A549 treated with Hydrocortisone at 1 μM for 4 hours (cell line): Measurements from ENCODE around the gene CCDC144A. TPM values are rescaled to one million over a fixed set of nuclear protein-coding genes. Genes with fewer than 3 reads are reported as not detected.

ENCODE experiments used
- total RNA-seq: library from RNA; stranded (reverse); fragments of 200-300 nt; extraction: Qiagen RNA extraction; gene quantifications from 5 replicates; pipeline ENCODE4 v1.2.3, GENCODE V29; 2022

Gene CCDC144A
- total RNA-seq = 0.69 to 1.4 TPM (median 1.2 TPM) in 5 replicates

DNA sequence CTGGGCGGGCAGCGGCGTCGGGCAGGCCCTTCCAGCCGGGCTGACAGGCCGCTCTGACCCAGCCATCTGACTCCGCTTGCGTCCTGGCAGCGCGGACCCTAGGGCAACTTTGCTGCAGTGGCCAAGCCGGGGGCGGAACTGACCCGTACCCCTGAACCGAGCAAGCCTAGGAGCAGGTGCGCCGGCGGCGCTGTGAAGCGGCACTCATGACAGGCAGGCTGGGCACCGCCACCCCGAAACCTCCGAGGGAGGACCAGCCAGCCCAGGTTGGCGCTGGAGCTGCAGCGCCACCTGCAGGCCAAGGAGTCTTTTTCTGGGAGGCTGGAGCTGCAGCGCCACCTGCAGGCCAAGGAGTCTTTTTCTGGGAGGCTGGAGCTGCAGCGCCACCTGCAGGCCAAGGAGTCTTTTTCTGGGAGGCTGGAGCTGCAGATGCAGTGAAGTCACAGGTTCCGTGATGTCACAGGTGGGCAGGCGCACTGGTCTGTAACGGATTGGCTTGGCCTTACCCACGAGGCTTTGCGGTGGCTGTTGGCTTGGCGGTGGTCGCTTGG is at the start of gene CCDC144A:
TSS of gene CCDC144A (plus strand) at position 511 of the 551 bp plus-strand sequence. CDS start 160 bp downstream, outside the sequence.

GRCh38 chr17:16653367-16654041 is 36.5 kb upstream of the CCDC144A start, which contains the start of gene ZNF624:
Gene ZNF624, minus strand, starts transcription at chr17:16653850.

Other genes starting within 250 kb of the CCDC144A start
- gene LRRC75A, start 198.0 kb upstream of the CCDC144A start, total RNA-seq = 0.80 to 1.4 TPM (median 0.85 TPM) in 5 replicates
- 9.9 to 15.9 TPM (median 12.7 TPM) in 5 replicates for gene ZNF287, start 121.0 kb upstream of the CCDC144A start, total RNA-seq
- gene ZNF624, start 36.4 kb upstream of the CCDC144A start, total RNA-seq = 1.1 to 2.2 TPM (median 1.4 TPM) in 5 replicates